SK-N-SH treated with all-trans-retinoic acid at 6 μM for 48 hours (cell line): ENCODE data around the gene RSPRY1.

Experiments used
- ATAC-seq: fragments of 200-7000 bp; cut with Tn5 transposase; 3 replicates; pipeline ENCODE4 v1.9.1; 2020; ENCODE audit warnings: mild to moderate bottlenecking, moderate library complexity
- ARNTL ChIP-seq: fragments of 450-650 bp; formaldehyde crosslinking; IDR thresholded peaks from 2 replicates; pipeline ENCODE4 v1.5.0; 2020; ENCODE audit warnings: low read depth, mild to moderate bottlenecking, moderate library complexity, borderline replicate concordance
- BACH2 ChIP-seq: fragments of 250-450 bp; sonication (Bioruptor Pico); IDR thresholded peaks from 2 replicates; pipeline ENCODE4 v1.9.0; 2021; ENCODE audit warnings: mild to moderate bottlenecking, borderline replicate concordance
- CSDC2 ChIP-seq: fragments of 250-450 bp; sonication (Bioruptor Pico); IDR thresholded peaks from 2 replicates; pipeline ENCODE4 v1.5.0; 2020; ENCODE audit warnings: mild to moderate bottlenecking, moderate library complexity
- CSRNP3 ChIP-seq: fragments of 250-450 bp; sonication (Bioruptor Pico); IDR thresholded peaks from 2 replicates; pipeline ENCODE4 v1.5.1; 2021; ENCODE audit warnings: mild to moderate bottlenecking, moderate library complexity
- ESRRG ChIP-seq: fragments of 250-450 bp; sonication (Bioruptor Pico); IDR thresholded peaks from 2 replicates; pipeline ENCODE4 v1.6.1; 2021; ENCODE audit warnings: mild to moderate bottlenecking
- GLIS3 ChIP-seq: fragments of 250-450 bp; sonication (Bioruptor Pico); IDR thresholded peaks from 2 replicates; pipeline ENCODE4 v1.5.0; 2020; ENCODE audit warnings: mild to moderate bottlenecking, moderate library complexity
- ISL1 ChIP-seq: fragments of 250-450 bp; sonication (Bioruptor Pico); IDR thresholded peaks from 2 replicates; pipeline ENCODE4 v2.1.2; 2022; ENCODE audit warnings: mild to moderate bottlenecking, moderate library complexity
- OSR1 ChIP-seq: fragments of 250-450 bp; sonication (Bioruptor Pico); IDR thresholded peaks from 2 replicates; pipeline ENCODE4 v1.8.0; 2022; ENCODE audit warnings: moderate library complexity, mild to moderate bottlenecking, inconsistent platforms
- PATZ1 ChIP-seq: fragments of 250-450 bp; sonication (Bioruptor Pico); IDR thresholded peaks from 2 replicates; pipeline ENCODE4 v1.8.0; 2020; ENCODE audit warnings: mild to moderate bottlenecking, moderate library complexity, borderline replicate concordance
- POU6F1 ChIP-seq: fragments of 250-450 bp; sonication (Bioruptor Pico); IDR thresholded peaks from 2 replicates; pipeline ENCODE4 v1.8.0; 2021; ENCODE audit warnings: low read depth, mild to moderate bottlenecking, moderate library complexity, borderline replicate concordance
- RARB ChIP-seq: fragments of 250-450 bp; sonication (Bioruptor Pico); IDR thresholded peaks from 2 replicates; pipeline ENCODE4 v1.8.0; 2021; ENCODE audit warnings: mild to moderate bottlenecking, moderate library complexity
- SNAI2 ChIP-seq: fragments of 250-450 bp; sonication (Bioruptor Pico); IDR thresholded peaks from 2 replicates; pipeline ENCODE4 v1.5.0; 2020; ENCODE audit warnings: mild to moderate bottlenecking, moderate library complexity
- TCF4 ChIP-seq: fragments of 250-450 bp; sonication (Bioruptor Pico); IDR thresholded peaks from 2 replicates; pipeline ENCODE4 v1.8.0; 2021; ENCODE audit warnings: mild to moderate bottlenecking, moderate library complexity, borderline replicate concordance
- TOX ChIP-seq: fragments of 250-450 bp; sonication (Bioruptor Pico); IDR thresholded peaks from 2 replicates; pipeline ENCODE4 v1.8.0; 2021; ENCODE audit warnings: mild to moderate bottlenecking, moderate library complexity, borderline replicate concordance
- TSHZ2 ChIP-seq: fragments of 250-450 bp; sonication (Bioruptor Pico); IDR thresholded peaks from 2 replicates; pipeline ENCODE4 v1.5.0; 2020; ENCODE audit warnings: mild to moderate bottlenecking, moderate library complexity
- ZC3H10 ChIP-seq: fragments of 250-450 bp; sonication (Bioruptor Pico); IDR thresholded peaks from 2 replicates; pipeline ENCODE4 v1.5.1; 2021; ENCODE audit warnings: mild to moderate bottlenecking, moderate library complexity
- ZFP3 ChIP-seq: fragments of 250-450 bp; sonication (Bioruptor Pico); IDR thresholded peaks from 2 replicates; pipeline ENCODE4 v1.5.0; 2020; ENCODE audit warnings: mild to moderate bottlenecking, moderate library complexity
- ZFP30 ChIP-seq: fragments of 450-650 bp; formaldehyde crosslinking; IDR thresholded peaks from 2 replicates; pipeline ENCODE4 v1.5.0; 2022; ENCODE audit warnings: mild to moderate bottlenecking, moderate library complexity
- ZNF565 ChIP-seq: fragments of 450-650 bp; formaldehyde crosslinking; conservative IDR thresholded peaks from 2 replicates; pipeline ENCODE4 v1.5.0; 2020; ENCODE audit warnings: low read depth, mild to moderate bottlenecking, moderate library complexity
- ZNF70 ChIP-seq: fragments of 450-650 bp; formaldehyde crosslinking; IDR thresholded peaks from 2 replicates; pipeline ENCODE4 v1.5.0; 2020; ENCODE audit warnings: mild to moderate bottlenecking, moderate library complexity
- ZNF8 ChIP-seq: fragments of 450-650 bp; formaldehyde crosslinking; IDR thresholded peaks from 2 replicates; pipeline ENCODE4 v1.5.0; 2020; ENCODE audit warnings: mild to moderate bottlenecking, moderate library complexity

The RSPRY1 gene

GRCh38 chr16:57255686-57256415, 69.7 kb downstream of the RSPRY1 start:
- no peak for ATAC-seq
- TF ChIP-seq CSDC2: no peak
- TF ChIP-seq ARNTL (CRISPR knock-in tag): no peak
- TF ChIP-seq CSRNP3 (CRISPR knock-in tag): no peak
- no peak for TF ChIP-seq ZNF565 (CRISPR knock-in tag)
- TF ChIP-seq TCF4 (CRISPR knock-in tag): no peak
- no peak for TF ChIP-seq ZFP30 (CRISPR knock-in tag)
- no peak for TF ChIP-seq OSR1 (CRISPR knock-in tag)

GRCh38 chr16:57256601-57257395, 70.7 kb downstream of the RSPRY1 start:
- no peak for ATAC-seq

More at GRCh38 chr16:57256601-57257395, 70.7 kb downstream of the RSPRY1 start:
- TF ChIP-seq RARB (CRISPR knock-in tag) (no peak), BACH2 (CRISPR knock-in tag) (no peak), ZNF8 (no peak), TSHZ2 (CRISPR knock-in tag) (no peak), ZNF565 (CRISPR knock-in tag) (no peak), CSRNP3 (CRISPR knock-in tag) (no peak), ISL1 (no peak), GLIS3 (no peak), ARNTL (CRISPR knock-in tag) (no peak), TCF4 (CRISPR knock-in tag) (no peak), ESRRG (no peak), ZNF70 (CRISPR knock-in tag) (no peak), TOX (no peak), ZFP30 (CRISPR knock-in tag) (no peak), ZFP3 (CRISPR knock-in tag) (no peak), ZC3H10 (no peak), PATZ1 (no peak), SNAI2 (CRISPR knock-in tag) (no peak), POU6F1 (CRISPR knock-in tag) (no peak)
- TF ChIP-seq, all 23 proteins: peak for 0
